ENCODE data around the gene CGNL1.
A peak's percentile ranks its signal among the peaks of the same experiment; 100 is the strongest.

CGNL1 gene

DNA sequence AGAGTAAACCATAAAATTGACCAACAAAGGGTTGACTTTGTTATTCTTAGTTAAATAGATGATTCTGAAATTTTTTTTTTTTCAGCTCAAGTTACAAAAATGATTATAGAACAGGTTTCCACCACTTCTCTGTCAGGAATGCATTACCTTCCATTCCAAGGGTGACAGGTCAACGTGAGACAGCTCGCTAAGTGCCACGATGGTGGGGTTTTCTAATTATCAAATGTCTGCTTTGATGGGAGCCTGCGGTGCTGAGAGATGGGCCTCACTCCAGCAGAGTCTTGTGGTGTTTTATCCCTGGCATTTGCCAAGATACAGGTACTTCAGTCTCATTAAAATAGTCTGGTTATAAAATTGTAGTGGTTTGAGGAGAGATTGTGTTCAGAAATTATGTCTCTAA is 80.3 kb downstream of the CGNL1 start:
- no CpG with 5 or more reads among the region's 4 CpGs for WGBS, 2 donors (ENCODE audit: extremely low coverage in 2 of 2, insufficient read length in 2 of 2, insufficient replicate concordance in 1 of 2)
- Histone ChIP-seq H3K14ac (ENCODE audit: low read length) (no peak overlapping the region), H3K4me3 (ENCODE audit: low read length in 2 of 2) (no peak overlapping the region), H3K36me3 (replicated peaks in 1 of 2; ENCODE audit: control insufficient read depth in 2 of 2, insufficient read depth in 2 of 2, low read length in 2 of 2) (peaks cover 0 to 2% of the 10 kb centered on the region in 2 donors), H2BK120ac (ENCODE audit: low read depth, low read length) (no peak overlapping the region), H3K4ac (ENCODE audit: low read length) (no peak overlapping the region), H2AK5ac (ENCODE audit: low read depth, low read length) (no peak overlapping the region), H3K4me1 (ENCODE audit: control insufficient read depth in 2 of 2, insufficient read depth in 1 of 2, low read depth in 1 of 2, low read length in 2 of 2) (peaks cover 2 to 8% of the 10 kb centered on the region in 2 donors), H2BK5ac (ENCODE audit: low read length) (no peak overlapping the region), H2BK12ac (ENCODE audit: low read length) (no peak overlapping the region), H3K9ac (ENCODE audit: low read depth, low read length, poor library complexity) (no peak overlapping the region), H3K9me3 (replicated peaks in 1 of 2; ENCODE audit: control insufficient read depth in 2 of 2, insufficient read depth in 1 of 2, low read depth in 1 of 2, low read length in 2 of 2) (peaks cover 0 to 2% of the 10 kb centered on the region in 2 donors), H3K27me3 (ENCODE audit: control insufficient read depth in 3 of 3, insufficient read depth in 3 of 3, low read depth in 1 of 3, low read length in 3 of 3) (no peaks in the 10 kb centered on the region), H3K79me1 (ENCODE audit: low read depth, low read length) (no peaks in the 10 kb centered on the region), H2AFZ (ENCODE audit: low read length) (no peak overlapping the region), H2BK15ac (ENCODE audit: low read length) (no peak overlapping the region), H3K27ac (replicated peaks; ENCODE audit: low read length) (no peak overlapping the region), H3K4me2 (ENCODE audit: insufficient read depth, low read length, poor library complexity, severe bottlenecking) (no peak overlapping the region), H4K8ac (ENCODE audit: low read depth, low read length) (no peak overlapping the region), H3K18ac (ENCODE audit: low read length) (no peak overlapping the region), H4K91ac (ENCODE audit: low read depth, low read length, poor library complexity) (no peak overlapping the region), H3K23ac (ENCODE audit: low read depth, low read length, poor library complexity) (no peak overlapping the region)
- no peak for DNase-seq (ENCODE audit: low spot score)

DNA sequence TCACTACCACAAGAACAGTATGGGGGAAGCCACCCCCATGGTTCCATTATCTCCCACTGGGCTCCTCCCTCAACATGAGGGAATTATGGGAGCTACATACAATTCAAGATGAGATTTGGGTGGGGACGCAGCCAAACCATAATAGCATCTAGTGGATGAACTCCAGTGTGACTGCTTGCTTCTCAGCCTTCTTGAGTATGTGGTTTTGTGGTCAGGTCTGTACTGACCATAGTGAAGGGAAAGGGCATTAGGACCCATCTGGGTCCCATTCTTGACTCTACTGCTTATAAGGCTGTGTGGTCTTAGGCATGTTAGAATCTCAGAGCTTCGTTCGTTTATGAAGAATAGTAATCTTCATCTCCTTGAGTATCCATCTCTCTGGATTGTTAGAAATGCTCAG is 81.4 kb downstream of the CGNL1 start:
- Histone ChIP-seq H3K36me3 (replicated peaks in 1 of 2; ENCODE audit: control insufficient read depth in 2 of 2, insufficient read depth in 2 of 2, low read length in 2 of 2) (peaks cover 0 to 2% of the 10 kb centered on the region in 2 donors), H4K8ac (ENCODE audit: low read depth, low read length) (no peak overlapping the region), H3K4ac (ENCODE audit: low read length) (no peak overlapping the region), H3K4me3 (ENCODE audit: low read length in 2 of 2) (no peak overlapping the region), H2BK12ac (ENCODE audit: low read length) (no peak overlapping the region), H4K91ac (ENCODE audit: low read depth, low read length, poor library complexity) (no peak overlapping the region), H3K4me1 (ENCODE audit: control insufficient read depth in 2 of 2, insufficient read depth in 1 of 2, low read depth in 1 of 2, low read length in 2 of 2) (peaks cover 8% of the 10 kb centered on the region in 2 donors), H2BK120ac (ENCODE audit: low read depth, low read length) (no peak overlapping the region), H3K4me2 (ENCODE audit: insufficient read depth, low read length, poor library complexity, severe bottlenecking) (no peak overlapping the region), H2AK5ac (ENCODE audit: low read depth, low read length) (no peak overlapping the region), H3K27me3 (ENCODE audit: control insufficient read depth in 3 of 3, insufficient read depth in 3 of 3, low read depth in 1 of 3, low read length in 3 of 3) (no peaks in the 10 kb centered on the region), H3K14ac (ENCODE audit: low read length) (no peak overlapping the region), H3K27ac (replicated peaks; ENCODE audit: low read length) (no peak overlapping the region), H3K9ac (ENCODE audit: low read depth, low read length, poor library complexity) (no peak overlapping the region), H2BK5ac (ENCODE audit: low read length) (no peak overlapping the region), H3K23ac (ENCODE audit: low read depth, low read length, poor library complexity) (no peak overlapping the region), H3K79me1 (ENCODE audit: low read depth, low read length) (no peaks in the 10 kb centered on the region), H3K9me3 (replicated peaks in 1 of 2; ENCODE audit: control insufficient read depth in 2 of 2, insufficient read depth in 1 of 2, low read depth in 1 of 2, low read length in 2 of 2) (peaks cover 0 to 2% of the 10 kb centered on the region in 2 donors), H2BK15ac (ENCODE audit: low read length) (no peak overlapping the region), H3K18ac (ENCODE audit: low read length) (no peak overlapping the region), H2AFZ (ENCODE audit: low read length) (no peak overlapping the region)
- no peak for DNase-seq (ENCODE audit: low spot score)
- no CpG with 5 or more reads among the region's 3 CpGs for WGBS, 2 donors (ENCODE audit: extremely low coverage in 2 of 2, insufficient read length in 2 of 2, insufficient replicate concordance in 1 of 2)

DNA sequence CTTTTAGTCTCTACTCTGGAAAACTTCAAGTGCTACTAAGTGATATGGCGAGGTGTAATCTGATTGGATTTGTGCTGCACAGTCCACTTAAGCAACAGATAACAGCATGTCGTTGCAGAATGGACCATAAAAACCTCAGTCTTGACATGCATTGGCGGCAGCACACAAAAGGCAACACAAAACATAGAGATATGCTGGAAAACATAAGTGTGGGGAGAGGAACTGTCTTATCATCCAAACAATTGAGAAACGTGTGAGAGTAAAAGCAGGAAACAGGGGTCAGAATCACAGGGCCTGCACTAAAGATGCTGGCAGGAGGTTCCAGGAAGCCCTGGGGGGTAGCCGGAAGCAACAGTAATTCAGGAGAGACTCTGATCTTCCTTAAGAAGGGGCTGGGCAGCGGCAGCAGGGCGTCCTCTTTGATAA is 82.1 kb downstream of the CGNL1 start:
- DNase-seq (ENCODE audit: low spot score), result no peak
- Histone ChIP-seq H3K4me1 (ENCODE audit: control insufficient read depth in 2 of 2, insufficient read depth in 1 of 2, low read depth in 1 of 2, low read length in 2 of 2) (peaks cover 8% of the 10 kb centered on the region in 2 donors), H2BK15ac (ENCODE audit: low read length) (no peak overlapping the region), H4K91ac (ENCODE audit: low read depth, low read length, poor library complexity) (no peak overlapping the region), H3K27ac (replicated peaks; ENCODE audit: low read length) (no peak overlapping the region), H3K79me1 (ENCODE audit: low read depth, low read length) (no peaks in the 10 kb centered on the region), H3K27me3 (ENCODE audit: control insufficient read depth in 3 of 3, insufficient read depth in 3 of 3, low read depth in 1 of 3, low read length in 3 of 3) (no peaks in the 10 kb centered on the region), H3K4me3 (ENCODE audit: low read length in 2 of 2) (no peak overlapping the region), H3K14ac (ENCODE audit: low read length) (no peak overlapping the region), H2BK5ac (ENCODE audit: low read length) (no peak overlapping the region), H3K23ac (ENCODE audit: low read depth, low read length, poor library complexity) (no peak overlapping the region), H4K8ac (ENCODE audit: low read depth, low read length) (no peak overlapping the region), H3K4ac (ENCODE audit: low read length) (no peak overlapping the region), H2BK12ac (ENCODE audit: low read length) (no peak overlapping the region), H3K4me2 (ENCODE audit: insufficient read depth, low read length, poor library complexity, severe bottlenecking) (no peak overlapping the region), H3K18ac (ENCODE audit: low read length) (no peak overlapping the region), H3K9me3 (replicated peaks in 1 of 2; ENCODE audit: control insufficient read depth in 2 of 2, insufficient read depth in 1 of 2, low read depth in 1 of 2, low read length in 2 of 2) (peaks cover 0 to 2% of the 10 kb centered on the region in 2 donors), H3K9ac (ENCODE audit: low read depth, low read length, poor library complexity) (no peak overlapping the region), H2BK120ac (ENCODE audit: low read depth, low read length) (no peak overlapping the region), H3K36me3 (replicated peaks in 1 of 2; ENCODE audit: control insufficient read depth in 2 of 2, insufficient read depth in 2 of 2, low read length in 2 of 2) (peaks cover 0 to 2% of the 10 kb centered on the region in 2 donors), H2AFZ (ENCODE audit: low read length) (peak overlapping the region; percentile 71), H2AK5ac (ENCODE audit: low read depth, low read length) (no peak overlapping the region)
- WGBS, 2 donors (ENCODE audit: extremely low coverage in 2 of 2, insufficient read length in 2 of 2, insufficient replicate concordance in 1 of 2), result no CpG with 5 or more reads among the region's 7 CpGs

DNA sequence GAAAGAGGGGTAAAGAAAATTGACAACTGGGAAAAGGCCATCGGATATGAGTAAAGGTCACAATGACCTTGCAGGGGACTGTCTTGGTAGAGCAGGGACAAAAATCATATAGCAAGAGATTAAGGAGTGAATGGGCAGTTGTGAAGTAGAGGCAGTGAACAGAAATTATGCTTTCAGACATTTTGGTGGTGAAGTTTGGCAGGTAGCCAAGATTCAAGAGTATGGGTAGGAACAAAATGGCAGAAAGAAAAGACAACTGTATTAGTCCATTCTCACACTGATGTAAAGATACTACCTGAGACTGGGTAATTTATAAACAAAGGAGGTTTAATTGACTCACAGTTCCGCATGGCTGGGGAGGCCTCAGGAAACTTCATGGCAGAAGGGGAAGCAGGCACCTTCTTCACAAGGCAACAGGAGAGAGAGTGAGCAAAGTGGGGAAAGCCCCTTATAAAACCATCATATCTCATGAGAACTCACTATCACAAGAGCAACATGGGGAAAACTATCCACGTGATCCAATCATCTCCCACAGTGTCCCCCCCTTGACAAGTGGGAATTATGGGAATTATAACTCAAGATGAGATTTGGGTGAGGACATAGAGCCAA is 84.0 kb downstream of the CGNL1 start:
- no peak overlapping the region for H4K8ac ChIP-seq (ENCODE audit: low read depth, low read length)
- no peak for DNase-seq (ENCODE audit: low spot score)
- no peaks in the 10 kb centered on the region for H3K79me1 ChIP-seq (ENCODE audit: low read depth, low read length)
- H3K9ac ChIP-seq (ENCODE audit: low read depth, low read length, poor library complexity), result no peak overlapping the region
- no peak overlapping the region for H2AFZ ChIP-seq (ENCODE audit: low read length)
- peaks cover 0 to 2% of the 10 kb centered on the region in 2 donors for H3K9me3 ChIP-seq (replicated peaks in 1 of 2; ENCODE audit: control insufficient read depth in 2 of 2, insufficient read depth in 1 of 2, low read depth in 1 of 2, low read length in 2 of 2)
- H3K14ac ChIP-seq (ENCODE audit: low read length), result no peak overlapping the region
- H3K4me2 ChIP-seq (ENCODE audit: insufficient read depth, low read length, poor library complexity, severe bottlenecking), result no peak overlapping the region
- H3K18ac ChIP-seq (ENCODE audit: low read length), result no peak overlapping the region
- H2AK5ac ChIP-seq (ENCODE audit: low read depth, low read length), result no peak overlapping the region
- H3K4ac ChIP-seq (ENCODE audit: low read length), result no peak overlapping the region
- no peaks in the 10 kb centered on the region for H3K27me3 ChIP-seq (ENCODE audit: control insufficient read depth in 3 of 3, insufficient read depth in 3 of 3, low read depth in 1 of 3, low read length in 3 of 3)
- peaks cover 8% of the 10 kb centered on the region in 2 donors for H3K4me1 ChIP-seq (ENCODE audit: control insufficient read depth in 2 of 2, insufficient read depth in 1 of 2, low read depth in 1 of 2, low read length in 2 of 2)
- H3K4me3 ChIP-seq (ENCODE audit: low read length in 2 of 2), result no peak overlapping the region
- no peak overlapping the region for H2BK15ac ChIP-seq (ENCODE audit: low read length)
- H3K36me3 ChIP-seq (replicated peaks in 1 of 2; ENCODE audit: control insufficient read depth in 2 of 2, insufficient read depth in 2 of 2, low read length in 2 of 2), result no peaks in the 10 kb centered on the region
- H3K27ac ChIP-seq (replicated peaks; ENCODE audit: low read length), result no peak overlapping the region
- no peak overlapping the region for H2BK5ac ChIP-seq (ENCODE audit: low read length)
- no CpG with 5 or more reads among the region's 3 CpGs for WGBS, 2 donors (ENCODE audit: extremely low coverage in 2 of 2, insufficient read length in 2 of 2, insufficient replicate concordance in 1 of 2)
- H2BK120ac ChIP-seq (ENCODE audit: low read depth, low read length), result no peak overlapping the region
- H3K23ac ChIP-seq (ENCODE audit: low read depth, low read length, poor library complexity), result no peak overlapping the region
- H2BK12ac ChIP-seq (ENCODE audit: low read length), result no peak overlapping the region
- no peak overlapping the region for H4K91ac ChIP-seq (ENCODE audit: low read depth, low read length, poor library complexity)
